Measurements from ENCODE around the gene PIGBOS1. TPM values are rescaled to one million over a fixed set of nuclear protein-coding genes. Genes with fewer than 3 reads are reported as not detected.

PIGBOS1 gene
- total RNA-seq, 1 donor from 2014 or later = 12.3 TPM

DNA sequence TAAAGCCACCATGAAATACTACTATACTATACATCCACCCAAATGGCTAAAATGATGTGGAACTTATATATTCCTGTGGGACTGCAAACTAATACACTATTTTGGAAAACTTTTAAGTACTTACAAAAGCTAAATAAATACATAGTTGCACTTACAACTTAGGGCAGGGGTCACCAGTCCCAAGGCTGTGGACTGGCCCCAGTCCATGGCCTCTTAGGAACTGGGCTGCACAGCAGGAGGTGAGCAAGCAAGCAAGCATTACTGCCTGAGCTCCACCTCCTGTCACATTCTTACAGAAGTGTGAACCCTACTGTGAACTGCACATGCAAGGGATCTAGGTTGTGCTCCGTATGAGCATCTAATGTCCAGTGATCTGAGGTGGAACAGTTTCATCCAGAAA lies 18.2 kb upstream of the PIGBOS1 start:
- TF ChIP-seq, protein P1, sequence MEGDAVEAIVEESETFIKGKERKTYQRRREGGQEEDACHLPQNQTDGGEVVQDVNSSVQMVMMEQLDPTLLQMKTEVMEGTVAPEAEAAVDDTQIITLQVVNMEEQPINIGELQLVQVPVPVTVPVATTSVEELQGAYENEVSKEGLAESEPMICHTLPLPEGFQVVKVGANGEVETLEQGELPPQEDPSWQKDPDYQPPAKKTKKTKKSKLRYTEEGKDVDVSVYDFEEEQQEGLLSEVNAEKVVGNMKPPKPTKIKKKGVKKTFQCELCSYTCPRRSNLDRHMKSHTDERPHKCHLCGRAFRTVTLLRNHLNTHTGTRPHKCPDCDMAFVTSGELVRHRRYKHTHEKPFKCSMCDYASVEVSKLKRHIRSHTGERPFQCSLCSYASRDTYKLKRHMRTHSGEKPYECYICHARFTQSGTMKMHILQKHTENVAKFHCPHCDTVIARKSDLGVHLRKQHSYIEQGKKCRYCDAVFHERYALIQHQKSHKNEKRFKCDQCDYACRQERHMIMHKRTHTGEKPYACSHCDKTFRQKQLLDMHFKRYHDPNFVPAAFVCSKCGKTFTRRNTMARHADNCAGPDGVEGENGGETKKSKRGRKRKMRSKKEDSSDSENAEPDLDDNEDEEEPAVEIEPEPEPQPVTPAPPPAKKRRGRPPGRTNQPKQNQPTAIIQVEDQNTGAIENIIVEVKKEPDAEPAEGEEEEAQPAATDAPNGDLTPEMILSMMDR (IDR thresholded peaks at IDR 0.05) = no peak
- no peak for TF ChIP-seq EZH2 (IDR thresholded peaks at IDR 0.05)
- no peak for TF ChIP-seq EZH2phosphoT487 (IDR thresholded peaks at IDR 0.05)
- no peaks in the 10 kb centered on the region for H3K9me3 Mint-ChIP-seq
- no peak overlapping the region for H2AFZ ChIP-seq (replicated peaks)

DNA sequence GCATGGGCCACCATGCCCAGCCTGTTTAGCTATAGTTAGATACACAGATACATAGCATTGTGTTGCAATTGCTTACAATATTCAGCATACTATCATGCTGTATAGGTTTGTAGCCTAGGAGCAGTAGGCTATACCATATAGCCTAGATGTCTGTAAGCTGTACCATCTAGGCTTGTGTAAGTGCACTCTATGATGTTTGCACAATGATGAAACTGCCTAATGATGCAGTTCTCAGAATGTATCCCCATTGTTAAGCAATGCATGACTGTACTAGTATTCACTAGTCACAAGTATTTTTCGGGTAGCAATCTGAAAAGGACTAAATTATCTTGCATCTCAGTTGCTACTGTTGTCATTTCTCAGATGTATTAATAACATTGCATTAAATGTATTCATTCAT lies 16.1 kb upstream of the PIGBOS1 start:
- Histone ChIP-seq H3K27me3 (no peaks in the 10 kb centered on the region), H3K79me2 (ENCODE audit: low read depth) (no peaks in the 10 kb centered on the region), H3K36me3 (no peaks in the 10 kb centered on the region), H3K9me3 (ENCODE audit: low read depth) (no peaks in the 10 kb centered on the region), H3K4me1 (no peaks in the 10 kb centered on the region), H3K4me3 (no peak overlapping the region), H2AFZ (replicated peaks) (no peak overlapping the region), H3K27ac (no peak overlapping the region), H3K9ac (no peak overlapping the region), H3K4me2 (no peak overlapping the region), H3F3A (ENCODE audit: low read depth) (no peaks in the 10 kb centered on the region), H4K20me1 (ENCODE audit: low read depth) (no peaks in the 10 kb centered on the region)
- Mint-ChIP-seq H3K4me1 (no peaks in the 10 kb centered on the region), H3K4me3 (no peak overlapping the region), H3K27ac (no peak overlapping the region), H3K27me3 (ENCODE audit: insufficient read depth, low read depth) (no peaks in the 10 kb centered on the region), H3K9me3 (no peaks in the 10 kb centered on the region), H3K36me3 (no peaks in the 10 kb centered on the region)
- no peak for DNase-seq (ENCODE audit: low spot score)
- TF ChIP-seq EZH2phosphoT487 (IDR thresholded peaks at IDR 0.05) (no peak), EZH2 (IDR thresholded peaks at IDR 0.05) (no peak)
- TF ChIP-seq, protein P1 (IDR thresholded peaks at IDR 0.05) = no peak

More for the DNA sequence above, 18.2 kb upstream of the PIGBOS1 start:
- Mint-ChIP-seq H3K4me3 (no peak overlapping the region), H3K4me1 (no peaks in the 10 kb centered on the region), H3K27ac (no peak overlapping the region), H3K27me3 (ENCODE audit: insufficient read depth, low read depth) (no peaks in the 10 kb centered on the region), H3K36me3 (no peaks in the 10 kb centered on the region)
- Histone ChIP-seq H3K4me3 (no peak overlapping the region), H3K4me1 (no peaks in the 10 kb centered on the region), H3K9ac (no peak overlapping the region), H3K79me2 (ENCODE audit: low read depth) (no peaks in the 10 kb centered on the region), H4K20me1 (ENCODE audit: low read depth) (no peaks in the 10 kb centered on the region), H3K36me3 (no peaks in the 10 kb centered on the region), H3K9me3 (ENCODE audit: low read depth) (no peaks in the 10 kb centered on the region), H3K27ac (no peak overlapping the region), H3K27me3 (no peaks in the 10 kb centered on the region), H3K4me2 (no peak overlapping the region), H3F3A (ENCODE audit: low read depth) (no peaks in the 10 kb centered on the region)
- DNase-seq (ENCODE audit: low spot score) = no peak

DNA sequence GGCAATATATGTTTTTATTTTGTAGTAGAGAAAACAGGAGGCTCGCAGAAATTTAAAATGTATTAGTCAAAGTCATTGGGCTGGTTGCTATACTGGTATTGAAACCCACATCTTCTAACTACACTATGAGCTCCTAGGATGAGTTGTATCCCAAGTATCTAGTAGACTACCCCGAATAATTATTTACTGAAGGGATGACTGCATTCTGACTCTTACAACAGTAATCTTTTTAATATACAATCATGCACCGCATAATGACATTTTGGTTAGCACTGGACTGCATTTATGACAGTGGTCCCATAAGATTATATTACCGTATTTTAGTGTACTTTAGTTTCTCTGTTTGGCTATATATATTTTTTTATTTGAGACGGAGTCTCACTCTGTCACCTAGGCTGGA lies 15.4 kb upstream of the PIGBOS1 start:
- TF ChIP-seq, protein P1 (IDR thresholded peaks at IDR 0.05) = no peak
- H3K4me1 Mint-ChIP-seq = no peaks in the 10 kb centered on the region
- no peaks in the 10 kb centered on the region for H3K4me1 ChIP-seq
- no peaks in the 10 kb centered on the region for H3K36me3 Mint-ChIP-seq
- H3K4me2 ChIP-seq = no peak overlapping the region
- no peaks in the 10 kb centered on the region for H3K9me3 Mint-ChIP-seq
- H3K9me3 ChIP-seq (ENCODE audit: low read depth) = no peaks in the 10 kb centered on the region
- H3K27ac ChIP-seq = no peak overlapping the region
- H3K4me3 ChIP-seq = no peak overlapping the region
- no peaks in the 10 kb centered on the region for H3K79me2 ChIP-seq (ENCODE audit: low read depth)
- H4K20me1 ChIP-seq (ENCODE audit: low read depth) = no peaks in the 10 kb centered on the region
- no peak overlapping the region for H2AFZ ChIP-seq (replicated peaks)
- no peak for DNase-seq (ENCODE audit: low spot score)
- no peak overlapping the region for H3K9ac ChIP-seq
- no peak overlapping the region for H3K4me3 Mint-ChIP-seq
- H3K36me3 ChIP-seq = no peaks in the 10 kb centered on the region
- no peaks in the 10 kb centered on the region for H3F3A ChIP-seq (ENCODE audit: low read depth)
- no peaks in the 10 kb centered on the region for H3K27me3 Mint-ChIP-seq (ENCODE audit: insufficient read depth, low read depth)
- H3K27me3 ChIP-seq = no peaks in the 10 kb centered on the region
- H3K27ac Mint-ChIP-seq = no peak overlapping the region

DNA sequence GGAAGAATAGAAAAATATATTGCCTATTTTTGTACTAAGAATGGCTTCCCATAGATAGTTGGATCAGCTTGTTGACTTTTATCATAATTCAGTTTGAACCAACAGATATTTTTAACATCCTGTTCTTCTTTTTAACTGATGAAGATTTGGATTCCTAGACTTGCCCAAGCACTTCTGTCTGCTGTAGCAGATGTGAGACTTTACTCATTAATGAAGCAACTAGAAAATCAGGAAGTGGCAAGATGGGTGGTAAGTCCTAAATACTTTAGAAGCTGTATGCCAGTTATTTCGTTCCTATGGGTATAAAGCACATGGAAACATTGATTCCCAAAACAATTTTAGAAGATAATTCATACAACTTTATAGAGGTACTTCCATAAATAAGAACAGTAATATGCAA lies 8.5 kb upstream of the PIGBOS1 start:
- Histone ChIP-seq H3K4me2 (no peak overlapping the region), H3K27ac (no peak overlapping the region), H3K27me3 (no peaks in the 10 kb centered on the region), H3K9me3 (ENCODE audit: low read depth) (no peaks in the 10 kb centered on the region), H3K4me1 (peaks cover 8% of the 10 kb centered on the region), H3F3A (ENCODE audit: low read depth) (peaks cover 6% of the 10 kb centered on the region), H3K36me3 (no peaks in the 10 kb centered on the region), H3K79me2 (ENCODE audit: low read depth) (no peaks in the 10 kb centered on the region), H2AFZ (replicated peaks) (no peak overlapping the region), H3K9ac (no peak overlapping the region), H3K4me3 (no peak overlapping the region), H4K20me1 (ENCODE audit: low read depth) (no peaks in the 10 kb centered on the region)
- TF ChIP-seq, protein P1 (IDR thresholded peaks at IDR 0.05) = no peak
- no peak for TF ChIP-seq EZH2phosphoT487 (IDR thresholded peaks at IDR 0.05)
- no peak for TF ChIP-seq EZH2 (IDR thresholded peaks at IDR 0.05)
- no peaks in the 10 kb centered on the region for H3K9me3 Mint-ChIP-seq
- DNase-seq (ENCODE audit: low spot score) = no peak
- H3K4me3 Mint-ChIP-seq = no peak overlapping the region
- H3K27ac Mint-ChIP-seq = no peak overlapping the region
- peaks cover 2% of the 10 kb centered on the region for H3K27me3 Mint-ChIP-seq (ENCODE audit: insufficient read depth, low read depth)
- peaks cover 7% of the 10 kb centered on the region for H3K4me1 Mint-ChIP-seq
- H3K36me3 Mint-ChIP-seq = no peaks in the 10 kb centered on the region

Measured in neural progenitor cell (in vitro differentiated cells).